Activated naive CD4-positive, alpha-beta T cell treated with Interleukin-2 at 50 U/mL for 16 hours (primary cell): ENCODE data around the gene GREB1.

Experiments used
- DNase-seq: peaks from one replicate; pipeline ENCODE4 v3.0.0-alpha.2; 2020

GREB1 gene, protein sequence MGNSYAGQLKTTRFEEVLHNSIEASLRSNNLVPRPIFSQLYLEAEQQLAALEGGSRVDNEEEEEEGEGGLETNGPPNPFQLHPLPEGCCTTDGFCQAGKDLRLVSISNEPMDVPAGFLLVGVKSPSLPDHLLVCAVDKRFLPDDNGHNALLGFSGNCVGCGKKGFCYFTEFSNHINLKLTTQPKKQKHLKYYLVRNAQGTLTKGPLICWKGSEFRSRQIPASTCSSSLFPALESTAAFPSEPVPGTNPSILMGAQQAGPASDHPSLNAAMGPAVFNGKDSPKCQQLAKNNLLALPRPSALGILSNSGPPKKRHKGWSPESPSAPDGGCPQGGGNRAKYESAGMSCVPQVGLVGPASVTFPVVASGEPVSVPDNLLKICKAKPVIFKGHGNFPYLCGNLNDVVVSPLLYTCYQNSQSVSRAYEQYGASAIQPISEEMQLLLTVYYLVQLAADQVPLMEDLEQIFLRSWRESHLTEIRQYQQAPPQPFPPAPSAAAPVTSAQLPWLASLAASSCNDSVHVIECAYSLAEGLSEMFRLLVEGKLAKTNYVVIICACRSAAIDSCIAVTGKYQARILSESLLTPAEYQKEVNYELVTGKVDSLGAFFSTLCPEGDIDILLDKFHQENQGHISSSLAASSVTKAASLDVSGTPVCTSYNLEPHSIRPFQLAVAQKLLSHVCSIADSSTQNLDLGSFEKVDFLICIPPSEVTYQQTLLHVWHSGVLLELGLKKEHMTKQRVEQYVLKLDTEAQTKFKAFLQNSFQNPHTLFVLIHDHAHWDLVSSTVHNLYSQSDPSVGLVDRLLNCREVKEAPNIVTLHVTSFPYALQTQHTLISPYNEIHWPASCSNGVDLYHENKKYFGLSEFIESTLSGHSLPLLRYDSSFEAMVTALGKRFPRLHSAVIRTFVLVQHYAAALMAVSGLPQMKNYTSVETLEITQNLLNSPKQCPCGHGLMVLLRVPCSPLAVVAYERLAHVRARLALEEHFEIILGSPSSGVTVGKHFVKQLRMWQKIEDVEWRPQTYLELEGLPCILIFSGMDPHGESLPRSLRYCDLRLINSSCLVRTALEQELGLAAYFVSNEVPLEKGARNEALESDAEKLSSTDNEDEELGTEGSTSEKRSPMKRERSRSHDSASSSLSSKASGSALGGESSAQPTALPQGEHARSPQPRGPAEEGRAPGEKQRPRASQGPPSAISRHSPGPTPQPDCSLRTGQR (N-terminal part only)

DNA sequence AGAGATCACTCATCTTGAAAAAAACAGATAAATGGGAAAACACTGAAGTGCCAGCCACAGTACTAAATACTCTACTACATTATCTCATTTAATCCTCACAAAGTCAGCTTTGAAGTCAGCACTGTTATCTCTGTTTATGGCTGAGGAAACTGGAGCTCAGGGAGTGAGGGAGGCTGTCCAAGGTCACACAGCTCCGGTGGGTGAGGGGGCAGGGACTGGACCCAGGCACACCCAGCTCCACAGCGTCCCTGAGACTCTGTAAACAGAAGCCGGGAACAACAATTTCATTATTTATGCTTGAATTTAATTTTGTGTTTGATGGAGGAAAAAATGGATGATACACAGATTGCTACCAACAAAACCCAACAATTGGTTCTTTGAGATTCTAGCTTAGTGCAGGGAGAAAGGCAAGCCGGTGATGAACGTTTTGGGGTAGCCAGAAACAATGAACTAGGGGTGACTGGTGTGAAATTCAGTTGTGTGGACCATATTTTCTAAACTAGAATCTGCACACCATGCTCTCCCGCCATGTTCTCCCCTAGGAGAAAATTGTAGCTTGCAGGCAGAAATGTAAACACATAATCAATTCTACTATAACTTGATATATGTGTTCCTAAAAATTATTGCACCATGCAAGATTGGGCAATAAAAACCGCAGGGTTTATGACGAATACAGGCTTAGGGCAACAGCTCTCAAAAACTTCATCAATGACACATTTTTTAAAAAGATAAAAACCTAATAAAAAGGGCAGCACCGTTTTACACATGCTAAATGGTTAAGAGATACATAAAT is at the start of gene GREB1:
Gene GREB1, plus strand, starts transcription at position 768 of the 793 bp plus-strand sequence. CDS start 22,570 bp downstream, outside the sequence.
- no peak for DNase-seq

DNA sequence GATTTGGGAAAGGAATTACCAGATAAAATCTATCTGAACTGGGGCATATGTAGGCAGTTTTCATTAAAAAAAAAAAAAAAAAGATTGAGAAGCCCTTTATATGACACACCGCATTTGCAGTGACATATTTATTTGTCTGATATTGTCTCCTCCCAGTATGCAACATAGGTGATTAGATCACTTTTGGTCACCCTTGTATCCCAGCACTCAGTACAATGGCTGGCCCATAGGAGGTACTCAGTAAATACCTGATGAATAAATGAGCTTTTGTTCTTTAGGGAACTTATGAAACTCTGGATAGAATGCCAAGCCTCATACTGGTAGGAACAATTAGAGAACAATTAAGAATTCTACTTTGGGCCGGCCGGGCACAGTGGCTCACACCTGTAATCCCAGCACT is 45.0 kb upstream of the GREB1 start:
- no peak for DNase-seq

DNA sequence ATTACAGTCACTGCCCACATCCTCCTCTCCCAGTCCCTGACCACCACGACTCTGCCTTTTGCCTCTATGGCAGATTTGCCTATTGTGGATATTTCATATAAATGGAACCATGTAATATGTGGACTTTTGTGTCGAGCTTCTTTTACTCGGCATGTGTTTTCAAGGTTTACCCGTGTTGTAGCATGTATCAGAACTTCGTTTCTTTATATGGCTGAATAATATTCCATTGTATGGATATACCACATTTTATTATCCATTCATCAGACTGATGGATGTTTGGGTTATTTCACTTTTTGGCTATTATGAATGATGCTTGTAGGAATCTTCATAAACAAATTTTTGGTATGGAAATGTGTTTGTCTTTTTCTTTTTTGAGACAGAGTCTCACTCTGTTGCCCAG is 43.7 kb upstream of the GREB1 start:
- no peak for DNase-seq

DNA sequence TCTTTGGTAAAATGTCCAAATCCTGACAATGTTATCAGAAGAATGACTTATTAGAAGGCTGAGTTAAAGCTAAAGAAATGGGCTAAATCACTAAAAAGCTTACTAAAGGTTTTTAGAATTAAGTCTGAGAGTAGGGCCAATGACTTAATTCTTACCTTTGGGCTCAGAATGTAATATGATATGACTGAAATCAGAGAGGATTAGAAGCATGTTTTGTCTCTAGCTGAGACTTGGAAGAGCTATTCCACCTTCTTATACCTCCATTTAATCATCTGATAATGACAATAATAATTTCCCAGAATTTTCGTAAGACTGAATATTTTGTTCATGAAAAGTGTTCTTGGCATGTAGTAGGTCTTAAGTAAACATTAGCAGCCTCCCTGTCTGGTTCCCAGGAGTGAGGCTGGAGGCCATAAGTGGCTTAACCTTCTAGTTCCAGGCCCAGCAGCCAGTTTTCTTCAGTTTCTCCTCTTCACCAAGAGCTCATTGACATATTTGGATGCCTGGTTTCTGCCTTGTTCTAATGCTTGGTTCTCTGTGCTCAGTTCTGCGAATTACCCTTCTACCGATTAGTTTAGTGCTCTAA is 42.4 kb upstream of the GREB1 start:
- DNase-seq: no peak

DNA sequence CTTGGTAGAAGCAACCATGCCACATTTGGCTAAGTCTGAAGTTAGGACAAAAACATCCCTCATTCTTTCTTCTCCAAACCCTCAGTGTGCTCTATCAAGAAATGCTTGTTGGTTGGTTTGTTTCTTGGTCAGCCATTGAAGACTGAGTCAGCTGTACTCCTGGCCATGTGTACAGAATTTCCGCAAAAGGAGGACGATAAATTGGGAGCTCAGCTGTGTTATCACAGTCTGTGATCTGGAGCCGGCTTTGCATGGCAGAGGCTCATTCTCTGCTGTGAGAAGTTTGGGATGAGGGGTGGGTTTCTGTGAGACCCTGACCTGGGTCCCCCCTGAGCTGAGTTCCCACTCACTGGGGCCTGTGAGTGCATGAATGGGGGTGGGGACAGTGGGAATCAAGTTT is 41.6 kb upstream of the GREB1 start:
- DNase-seq: no peak

DNA sequence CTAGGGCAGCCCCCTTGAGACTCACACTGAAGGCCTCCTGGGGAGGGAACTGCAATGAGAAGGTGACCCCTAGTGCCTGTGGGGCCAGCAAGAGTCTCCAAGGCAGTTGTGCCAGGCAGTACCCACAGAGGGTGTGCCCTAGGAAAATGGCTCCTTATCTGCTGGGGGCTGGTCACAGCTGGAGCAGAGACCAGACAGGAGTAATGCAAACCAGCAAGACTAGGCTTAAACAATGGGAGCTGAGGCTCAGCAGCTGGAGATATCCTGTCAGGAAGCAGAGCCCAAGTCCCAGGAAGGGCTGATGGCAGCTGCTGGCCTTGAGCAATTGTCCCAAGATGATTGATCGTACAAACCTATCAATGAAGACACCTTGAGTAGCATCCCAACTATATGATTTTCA is 41.1 kb upstream of the GREB1 start:
- DNase-seq: no peak

DNA sequence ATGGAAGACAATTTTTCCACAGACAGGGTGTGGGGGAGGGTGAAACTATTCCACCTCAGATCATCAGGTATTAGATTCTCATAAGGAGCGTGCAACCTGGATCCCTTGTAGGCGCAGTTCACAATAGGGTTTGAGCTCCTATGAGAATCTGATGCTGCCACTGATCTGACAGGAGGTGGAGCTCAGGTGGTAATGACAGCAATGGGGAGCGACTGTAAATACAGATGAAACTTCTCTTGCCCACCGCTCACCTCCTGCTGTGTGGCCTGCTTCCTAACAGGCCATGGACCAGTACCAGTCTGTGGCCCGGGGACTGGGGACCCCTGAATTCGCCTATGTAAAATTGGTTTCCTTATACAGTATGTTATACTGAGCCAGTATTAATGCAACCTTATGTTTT is 40.6 kb upstream of the GREB1 start:
- no peak for DNase-seq

DNA sequence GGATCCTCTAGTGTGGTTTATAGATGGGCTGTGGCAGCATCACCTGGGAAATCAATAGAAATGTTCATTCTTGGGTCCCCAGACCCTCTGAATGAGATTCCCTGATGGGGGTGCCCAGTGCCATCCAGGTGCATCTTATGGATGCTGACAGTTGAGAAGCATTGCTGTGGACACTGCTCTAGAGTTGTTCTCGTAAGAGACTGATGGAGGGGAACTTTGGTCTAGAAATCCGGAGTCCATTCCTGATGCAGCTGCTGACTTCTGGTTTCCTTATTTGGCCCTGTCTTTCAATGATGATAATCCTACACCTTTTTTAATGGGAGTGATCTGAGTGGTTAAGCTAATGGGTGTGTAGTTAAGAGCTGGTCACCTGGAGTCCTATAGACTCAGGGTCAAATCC is 39.5 kb upstream of the GREB1 start:
- DNase-seq: no peak

DNA sequence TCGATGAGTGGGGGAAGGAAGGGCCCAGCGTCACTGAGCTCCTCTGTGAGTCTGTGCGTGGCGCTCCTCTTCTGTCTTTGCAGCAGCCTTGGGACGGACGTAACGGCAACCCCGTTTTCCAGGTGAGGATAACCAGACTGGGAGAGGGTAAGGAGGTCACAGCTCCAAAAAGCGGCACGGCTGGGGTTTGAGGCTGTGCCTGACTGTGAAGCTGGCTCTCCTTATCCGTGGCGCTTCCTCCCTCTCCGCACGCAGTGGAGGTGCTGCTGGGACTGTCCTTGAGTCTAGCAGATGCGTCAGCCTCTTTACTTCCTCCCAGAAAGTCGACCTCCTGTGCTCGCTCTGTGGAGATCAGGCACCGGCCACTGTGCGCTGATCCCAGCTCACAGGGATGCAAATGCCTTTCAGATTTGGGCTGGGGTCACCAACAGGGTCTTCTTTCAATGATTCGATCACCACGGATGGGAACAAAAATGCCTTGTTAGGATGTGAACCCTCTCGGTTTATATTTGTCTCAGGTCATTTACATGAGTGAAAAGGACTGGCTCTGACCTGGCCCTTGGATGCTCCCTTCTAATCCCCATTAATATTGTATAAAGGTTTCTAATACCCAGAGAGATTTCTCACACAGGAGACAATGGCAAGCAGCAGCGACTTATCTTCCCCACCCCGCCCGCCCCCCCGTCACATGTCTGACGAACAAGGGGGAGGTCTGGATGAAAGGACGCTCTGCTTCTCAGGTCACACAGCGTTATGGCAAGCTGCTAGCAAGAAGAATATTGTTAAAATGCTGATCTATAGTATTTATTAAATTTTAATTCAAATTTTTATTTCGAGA is 37.8 kb upstream of the GREB1 start:
- DNase-seq: no peak

DNA sequence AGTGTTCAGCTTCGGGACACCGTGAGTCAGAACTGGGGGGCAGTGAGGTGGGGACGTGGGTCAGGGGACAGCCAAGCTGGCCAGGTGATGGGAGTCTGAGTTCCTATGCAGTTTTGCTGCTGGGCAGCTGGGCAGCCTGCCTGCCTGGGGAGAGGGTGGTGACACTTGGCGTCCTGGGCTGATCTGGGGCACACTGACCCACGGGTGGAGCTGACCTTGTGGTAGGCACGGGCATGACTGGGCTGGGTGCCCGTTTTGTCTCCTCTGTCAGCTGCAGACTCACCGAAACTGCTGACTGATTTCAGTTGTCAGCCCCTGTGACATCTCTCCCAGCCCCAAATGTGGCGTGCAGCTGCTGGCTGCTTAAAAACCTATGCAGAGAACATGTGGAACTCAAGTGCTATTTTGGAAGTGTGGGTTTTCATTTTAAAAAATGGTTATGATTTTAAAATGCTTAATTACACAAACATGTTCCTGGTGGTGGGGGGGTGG is 35.3 kb upstream of the GREB1 start:
- no peak for DNase-seq

DNA sequence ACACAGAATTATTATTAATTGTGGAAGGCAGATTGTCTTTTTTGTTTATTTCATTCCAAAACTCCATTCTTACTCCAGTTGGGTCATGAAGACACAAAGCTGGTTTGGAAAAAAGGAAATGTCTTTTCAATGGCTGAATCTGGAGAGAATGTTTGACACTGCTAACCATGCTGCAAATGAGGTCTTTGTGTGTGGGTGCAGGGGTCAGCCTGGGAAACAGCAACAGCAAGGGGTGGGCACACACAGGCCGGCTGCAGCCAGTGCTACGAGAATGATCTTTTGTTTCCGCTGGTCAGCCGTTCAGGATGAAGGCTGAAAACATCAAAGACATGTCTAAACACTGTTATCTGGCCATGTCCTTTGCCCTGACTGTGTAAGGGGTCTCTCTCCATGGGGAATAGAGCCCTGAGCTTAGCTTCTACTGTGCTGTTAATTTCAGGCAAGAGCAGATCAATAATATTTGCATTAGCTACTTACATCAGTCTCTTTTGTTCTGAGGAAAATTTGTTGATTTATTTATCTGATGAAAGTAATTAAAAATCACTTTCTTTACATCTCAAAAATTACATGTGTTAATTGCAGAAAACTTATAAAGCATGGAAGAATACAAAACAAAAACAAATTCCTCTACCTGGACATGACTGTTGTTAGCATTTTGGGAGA is 34.6 kb upstream of the GREB1 start:
- no peak for DNase-seq

DNA sequence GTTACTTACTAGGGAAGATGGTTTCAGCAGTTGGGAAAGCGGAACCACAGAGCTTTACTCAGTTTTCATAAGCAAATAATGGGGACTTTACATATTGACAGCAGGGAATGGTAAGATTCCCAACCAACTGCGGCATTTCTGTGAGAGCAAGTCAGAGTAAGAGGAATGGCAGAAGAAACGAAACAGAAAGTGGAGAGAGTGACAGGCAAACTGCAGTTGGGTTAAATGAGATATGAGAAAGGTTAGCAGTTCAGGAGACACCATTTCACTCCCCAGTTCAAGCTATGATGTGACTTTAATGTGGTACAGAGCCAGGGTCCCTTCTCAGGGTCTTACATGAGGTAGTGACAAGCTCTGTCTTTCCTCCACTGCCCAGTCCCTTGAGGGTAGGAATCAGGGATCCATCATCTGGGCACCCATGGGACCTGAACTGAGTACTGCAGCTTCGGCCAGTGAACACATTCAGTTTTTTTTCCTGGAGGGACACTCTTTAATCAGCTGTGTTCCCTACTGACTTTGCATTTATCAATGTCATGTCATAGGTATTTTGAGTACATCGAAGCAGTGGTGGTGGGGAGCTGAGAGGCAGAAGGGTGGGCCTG is 33.0 kb upstream of the GREB1 start:
- DNase-seq: no peak

DNA sequence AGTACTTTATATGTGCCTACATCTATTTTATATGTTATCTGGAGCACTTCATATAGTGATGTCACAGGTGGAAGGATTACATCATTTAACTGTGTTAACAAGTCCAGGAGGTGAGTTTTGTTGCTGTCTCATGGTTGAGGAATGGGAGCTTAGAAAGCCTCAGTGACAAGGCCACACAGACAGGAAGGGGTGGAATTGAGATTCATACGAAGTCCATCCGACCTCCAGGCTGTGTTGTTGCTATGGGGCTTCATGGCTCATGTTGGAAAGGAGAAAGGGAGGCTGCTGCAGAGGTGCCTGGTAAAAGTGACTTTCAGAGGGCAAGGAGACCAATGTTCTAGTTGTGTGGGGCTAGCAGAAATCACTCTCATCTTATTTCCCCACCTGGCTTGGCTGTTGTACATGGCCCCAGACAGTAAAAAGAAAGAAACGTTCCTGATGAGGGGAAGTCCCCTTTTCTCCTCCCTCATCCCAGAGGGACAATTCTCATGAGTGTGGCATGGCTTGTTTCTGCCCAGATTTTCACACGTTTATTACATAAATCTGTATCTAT is 31.0 kb upstream of the GREB1 start:
- no peak for DNase-seq

DNA sequence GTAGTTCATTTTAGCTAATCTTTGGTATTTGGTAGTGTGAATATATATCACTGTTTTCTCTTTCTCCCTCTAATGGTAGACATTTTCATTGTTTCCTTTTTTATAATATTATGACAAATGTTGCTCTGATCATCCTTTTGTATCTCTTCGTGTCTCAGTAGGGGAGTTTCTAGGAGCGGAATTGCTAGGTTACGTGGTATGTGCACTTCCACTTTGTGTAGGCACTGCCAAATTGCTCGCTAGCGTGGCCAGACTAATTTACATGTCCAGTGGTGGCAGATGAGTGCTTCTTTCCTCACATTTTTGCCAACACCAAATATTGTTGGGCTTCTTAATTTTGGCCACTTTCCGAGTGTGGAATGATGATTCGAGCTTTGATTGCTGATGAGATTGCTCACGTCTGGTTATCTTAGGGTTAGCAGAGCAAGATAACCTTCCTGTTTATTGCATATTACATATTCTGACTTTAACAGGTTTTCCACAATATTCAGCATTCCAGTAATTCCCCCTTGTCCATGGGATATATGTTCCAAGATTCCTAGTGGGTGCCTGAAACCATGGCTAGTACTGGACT is 30.4 kb upstream of the GREB1 start:
- DNase-seq: no peak

DNA sequence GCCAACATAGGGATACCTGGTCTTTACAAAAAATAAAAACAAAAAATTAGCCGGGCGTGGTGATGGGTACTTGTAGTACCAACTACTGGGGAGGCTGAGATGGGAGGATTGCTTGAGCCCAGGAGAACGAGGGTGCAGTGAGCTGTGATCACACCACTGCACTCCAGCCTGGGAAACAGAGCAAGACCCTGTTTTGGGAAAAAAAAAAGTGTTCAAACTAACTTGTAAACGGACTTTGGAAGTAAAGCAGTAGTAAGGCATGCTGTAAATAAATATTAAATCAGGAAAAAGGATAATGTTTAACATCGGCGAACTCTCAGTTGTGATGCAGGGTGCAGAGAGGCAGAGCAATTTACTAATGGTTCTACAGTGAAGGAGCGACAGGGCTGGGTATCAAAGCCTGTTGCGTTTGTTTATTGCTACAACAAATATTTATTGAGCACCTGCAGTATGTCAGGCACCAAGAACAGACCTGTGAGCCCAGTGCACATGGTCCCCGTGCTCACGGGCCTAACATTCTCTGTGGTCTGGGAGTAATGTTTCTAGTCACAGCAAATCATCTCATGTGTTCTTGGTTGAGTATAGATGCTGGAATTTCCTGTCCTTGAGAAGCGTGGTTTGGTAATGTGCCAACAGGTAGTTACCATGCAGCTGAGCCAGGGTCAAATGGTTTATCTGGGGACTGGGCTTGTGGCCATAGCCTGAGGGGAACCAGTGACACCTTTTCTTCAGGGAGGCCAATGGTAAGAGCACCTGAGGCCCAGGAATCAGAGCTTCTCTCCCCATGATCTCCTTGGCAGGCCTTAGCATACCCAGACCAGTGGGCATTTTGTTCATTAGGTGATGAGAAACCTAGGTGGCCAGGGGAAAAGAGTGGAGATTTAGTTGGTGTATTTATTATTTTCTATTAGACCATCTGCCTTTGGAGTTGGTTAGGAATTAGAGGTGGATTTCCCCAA is 27.9 kb upstream of the GREB1 start:
- DNase-seq: no peak

DNA sequence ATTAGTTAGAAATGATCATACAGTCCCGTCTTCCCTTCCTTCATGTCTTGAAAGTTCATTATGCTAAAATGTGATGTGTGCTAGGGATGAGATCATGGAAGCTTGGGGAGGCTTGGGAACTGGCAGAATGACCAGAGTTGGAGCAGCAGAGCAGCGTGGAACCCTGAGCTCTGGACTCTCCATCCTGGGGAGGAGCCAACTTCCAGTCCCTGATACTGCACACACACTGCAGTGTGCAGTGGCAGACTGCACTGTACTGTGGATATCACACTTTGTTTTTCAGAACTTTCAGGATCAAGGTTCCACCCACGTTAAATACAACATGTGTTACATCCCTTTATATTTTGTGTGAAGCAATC is 27.3 kb upstream of the GREB1 start:
- no peak for DNase-seq

DNA sequence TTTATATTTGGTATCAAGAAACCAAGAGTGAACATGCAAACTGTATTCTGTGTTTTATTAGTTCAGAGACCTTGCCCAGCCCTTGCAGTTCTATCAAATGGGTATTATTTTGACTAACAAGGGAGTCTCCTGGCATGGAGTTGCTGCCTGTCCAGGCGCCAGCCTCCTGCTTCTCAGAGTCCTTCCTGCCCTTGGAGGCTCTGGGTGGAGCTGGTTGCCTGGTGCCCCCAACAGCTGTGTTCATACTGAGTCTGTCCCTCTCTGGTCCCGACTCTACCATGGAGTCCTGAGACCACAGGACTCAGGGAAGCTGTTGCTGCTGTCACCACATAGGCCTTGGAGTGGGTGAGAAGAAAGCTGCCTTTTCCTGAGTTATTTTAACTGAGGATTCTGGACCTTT is 26.3 kb upstream of the GREB1 start:
- no peak for DNase-seq

DNA sequence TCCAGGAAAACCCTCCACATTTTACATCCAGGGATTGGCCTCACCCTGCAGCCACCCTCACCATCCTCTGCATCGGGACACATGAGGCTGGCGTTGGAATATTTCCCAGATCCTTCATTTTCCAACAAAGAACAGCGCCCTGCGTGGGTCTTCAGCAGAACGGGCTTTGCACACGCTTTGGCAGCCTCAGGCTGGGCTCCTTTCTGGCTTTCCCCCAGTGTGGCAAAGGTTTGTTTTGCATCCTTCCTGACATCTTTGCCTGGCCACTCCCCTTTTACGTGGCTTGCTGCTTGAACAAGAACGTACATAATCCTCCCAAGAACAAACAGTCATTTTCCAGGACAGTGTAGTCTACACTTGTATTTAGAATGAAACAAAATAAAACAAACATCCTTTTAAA is 25.6 kb upstream of the GREB1 start:
- DNase-seq: no peak
